Neural cell (in vitro differentiated cells): Measurements from ENCODE around the gene GDF9. TPM values are rescaled to one million over a fixed set of nuclear protein-coding genes. Genes with fewer than 3 reads are reported as not detected.

Experiments used
- H2AFZ ChIP-seq: fragments of 200-600, 300-800 bp; sonication (generic), shearing (Covaris generic); 2 replicates; pipeline ENCODE4 v1.6.0; 2014; ENCODE audit warnings: low read depth, mild to moderate bottlenecking, antibody characterized with exemption, low read length, moderate library complexity
- H3F3A ChIP-seq: fragments of 200-600 bp; shearing (Covaris generic); 2 replicates; pipeline ENCODE4 v1.6.1; 2016; ENCODE audit warnings: mild to moderate bottlenecking, moderate library complexity, mixed read lengths, antibody characterized with exemption, low read length; ENCODE audit not compliant: insufficient read depth, poor library complexity, severe bottlenecking
- H3K27ac ChIP-seq: fragments of 200-600, 300-800 bp; sonication (generic), shearing (Covaris generic); 2 replicates; pipeline ENCODE4 v1.5.1; 2014; ENCODE audit warnings: mild to moderate bottlenecking, low read length, moderate library complexity
- H3K27me3 ChIP-seq: fragments of 300-800, 200-600 bp; sonication (generic), shearing (Covaris generic); 2 replicates; pipeline ENCODE4 v1.6.0; 2014; ENCODE audit warnings: mild to moderate bottlenecking, low read depth, low read length, moderate library complexity; ENCODE audit not compliant: insufficient read depth
- H3K36me3 ChIP-seq: fragments of 300-800, 200-600 bp; sonication (generic), shearing (Covaris generic); 2 replicates; pipeline ENCODE4 v1.5.1; 2014; ENCODE audit warnings: mild to moderate bottlenecking, antibody characterized with exemption, low read length, moderate library complexity; ENCODE audit not compliant: insufficient read depth
- H3K4me2 ChIP-seq: fragments of 300-800, 200-600 bp; sonication (generic), shearing (Covaris generic); 2 replicates; pipeline ENCODE4 v1.6.0; 2014; ENCODE audit warnings: mild to moderate bottlenecking, low read length
- H3K4me3 ChIP-seq: fragments of 300-800, 200-600 bp; sonication (generic), shearing (Covaris generic); 2 replicates; pipeline ENCODE4 v1.5.1; 2014; ENCODE audit warnings: mild to moderate bottlenecking, low read length, moderate library complexity
- H3K79me2 ChIP-seq: fragments of 200-600 bp; shearing (Covaris generic); replicated peaks from 2 replicates; pipeline ENCODE4 v1.6.0; 2014; ENCODE audit warnings: mild to moderate bottlenecking, low read length, moderate library complexity; ENCODE audit not compliant: insufficient read depth
- H3K9ac ChIP-seq: fragments of 300-800, 200-600 bp; sonication (generic), shearing (Covaris generic); 2 replicates; pipeline ENCODE4 v1.6.1; 2016; ENCODE audit warnings: mild to moderate bottlenecking, low read length, mixed read lengths
- H3K9me2 ChIP-seq: fragments of 200-600 bp; shearing (Covaris generic); 2 replicates; pipeline ENCODE4 v1.6.1; 2016; ENCODE audit warnings: mild to moderate bottlenecking, low read length, mixed read lengths; ENCODE audit not compliant: insufficient read depth
- H3K9me3 ChIP-seq: fragments of 200-600, 300-800 bp; sonication (generic), shearing (Covaris generic); 2 replicates; pipeline ENCODE4 v1.6.1; 2016; ENCODE audit warnings: mild to moderate bottlenecking, mixed run types, low read length, moderate library complexity, mixed read lengths
- H4K20me1 ChIP-seq: fragments of 200-600 bp; shearing (Covaris generic); 2 replicates; pipeline ENCODE4 v1.6.1; 2016; ENCODE audit warnings: mild to moderate bottlenecking, mixed run types; ENCODE audit not compliant: insufficient read depth
- EP300 ChIP-seq: fragments of 450-650 bp; conservative IDR thresholded peaks from 2 replicates; pipeline ENCODE4 v1.6.1; 2014; ENCODE audit warnings: antibody characterized with exemption, mild to moderate bottlenecking, moderate library complexity; ENCODE audit not compliant: poor library complexity, severe bottlenecking
- EZH2 ChIP-seq: fragments of 200-600, 300-800 bp; shearing (Covaris generic), sonication (generic); IDR thresholded peaks from 2 replicates; pipeline ENCODE4 v1.6.1; 2014; ENCODE audit warnings: antibody characterized with exemption, low read length, borderline replicate concordance, mild to moderate bottlenecking; ENCODE audit not compliant: insufficient read depth, poor library complexity, severe bottlenecking
- MXI1 ChIP-seq: fragments of 450-650 bp; conservative IDR thresholded peaks from 2 replicates; pipeline ENCODE4 v1.6.1; 2014; ENCODE audit warnings: antibody characterized with exemption, mild to moderate bottlenecking; ENCODE audit not compliant: poor library complexity, severe bottlenecking
- POLR2AphosphoS5 ChIP-seq: IDR thresholded peaks from 2 replicates; pipeline ENCODE4 v1.6.1; 2012
- RAD21 ChIP-seq: fragments of 450-650 bp; conservative IDR thresholded peaks from 2 replicates; pipeline ENCODE4 v1.6.1; 2014; ENCODE audit warnings: antibody characterized with exemption, mild to moderate bottlenecking, moderate library complexity
- SMC3 ChIP-seq: fragments of 450-650 bp; conservative IDR thresholded peaks from 2 replicates; pipeline ENCODE4 v1.6.1; 2014; ENCODE audit warnings: antibody characterized with exemption, mild to moderate bottlenecking, moderate library complexity; ENCODE audit not compliant: poor library complexity
- TAF1 ChIP-seq: IDR thresholded peaks from 2 replicates; pipeline ENCODE4 v1.6.1; 2012; ENCODE audit warnings: low read depth
- polyA plus RNA-seq: library from polyadenylated mRNA; depleted of rRNA; stranded (reverse); fragments of >200 nt; gene quantifications from 2 replicates; pipeline ENCODE4 v1.2.3, GENCODE V29; 2014
- TF ChIP-seq, protein P1 (sequence below): fragments of 450-650 bp; IDR thresholded peaks from 2 replicates; pipeline ENCODE4 v1.5.1; 2014; ENCODE audit warnings: antibody characterized with exemption, mild to moderate bottlenecking, moderate library complexity; ENCODE audit not compliant: poor library complexity, severe bottlenecking
- TF ChIP-seq, protein P2 (sequence below): IDR thresholded peaks from 2 replicates; pipeline ENCODE4 v1.6.1; 2012; ENCODE audit warnings: borderline replicate concordance

The GDF9 gene
- polyA plus RNA-seq, 1 donor from 2014 or later = 5.1 TPM

DNA sequence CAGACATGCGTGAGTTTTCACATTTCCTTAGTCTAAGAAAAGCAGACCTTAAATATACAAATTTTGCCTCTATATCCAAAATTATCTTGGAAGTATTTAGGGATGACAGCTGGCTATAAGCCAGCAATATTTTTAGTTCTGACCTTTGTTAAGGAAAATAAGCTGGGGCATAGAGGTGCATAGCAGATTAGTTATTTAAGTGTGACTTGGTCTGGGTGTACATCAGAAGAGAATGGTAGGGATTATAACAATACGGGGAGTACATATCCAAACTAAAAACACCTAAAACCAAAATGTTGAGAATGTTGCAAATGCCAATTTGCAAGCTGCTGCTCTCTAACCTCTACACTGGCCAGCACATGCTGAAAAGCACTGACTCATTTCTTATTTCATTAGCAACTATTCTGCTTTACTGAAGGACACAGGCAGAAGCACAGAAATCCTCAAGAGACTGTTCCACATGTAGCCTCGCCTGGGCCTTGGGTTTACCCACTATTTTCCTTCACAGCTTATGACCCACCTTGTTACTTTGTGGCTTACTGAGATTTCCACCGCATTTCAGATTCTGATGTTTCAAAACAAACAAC is 29.5 kb upstream of the GDF9 start:
- H3K27me3 ChIP-seq = no peaks in the 10 kb centered on the region
- TF ChIP-seq POLR2AphosphoS5 = no peak
- no peak for TF ChIP-seq TAF1
- TF ChIP-seq MXI1 = no peak
- no peak for TF ChIP-seq EZH2
- TF ChIP-seq, protein P1, sequence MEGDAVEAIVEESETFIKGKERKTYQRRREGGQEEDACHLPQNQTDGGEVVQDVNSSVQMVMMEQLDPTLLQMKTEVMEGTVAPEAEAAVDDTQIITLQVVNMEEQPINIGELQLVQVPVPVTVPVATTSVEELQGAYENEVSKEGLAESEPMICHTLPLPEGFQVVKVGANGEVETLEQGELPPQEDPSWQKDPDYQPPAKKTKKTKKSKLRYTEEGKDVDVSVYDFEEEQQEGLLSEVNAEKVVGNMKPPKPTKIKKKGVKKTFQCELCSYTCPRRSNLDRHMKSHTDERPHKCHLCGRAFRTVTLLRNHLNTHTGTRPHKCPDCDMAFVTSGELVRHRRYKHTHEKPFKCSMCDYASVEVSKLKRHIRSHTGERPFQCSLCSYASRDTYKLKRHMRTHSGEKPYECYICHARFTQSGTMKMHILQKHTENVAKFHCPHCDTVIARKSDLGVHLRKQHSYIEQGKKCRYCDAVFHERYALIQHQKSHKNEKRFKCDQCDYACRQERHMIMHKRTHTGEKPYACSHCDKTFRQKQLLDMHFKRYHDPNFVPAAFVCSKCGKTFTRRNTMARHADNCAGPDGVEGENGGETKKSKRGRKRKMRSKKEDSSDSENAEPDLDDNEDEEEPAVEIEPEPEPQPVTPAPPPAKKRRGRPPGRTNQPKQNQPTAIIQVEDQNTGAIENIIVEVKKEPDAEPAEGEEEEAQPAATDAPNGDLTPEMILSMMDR = no peak
- TF ChIP-seq RAD21 = no peak
- TF ChIP-seq EP300 = no peak
- no peak overlapping the region for H2AFZ ChIP-seq
- H4K20me1 ChIP-seq = no peaks in the 10 kb centered on the region
- no peaks in the 10 kb centered on the region for H3K9me2 ChIP-seq
- no peaks in the 10 kb centered on the region for H3F3A ChIP-seq
- H3K27ac ChIP-seq = no peak overlapping the region
- peaks cover 12% of the 10 kb centered on the region for H3K36me3 ChIP-seq
- no peak overlapping the region for H3K9ac ChIP-seq
- H3K79me2 ChIP-seq = peaks cover 10% of the 10 kb centered on the region
- H3K4me2 ChIP-seq = no peak overlapping the region
- no peak overlapping the region for H3K4me3 ChIP-seq
- no peaks in the 10 kb centered on the region for H3K9me3 ChIP-seq

DNA sequence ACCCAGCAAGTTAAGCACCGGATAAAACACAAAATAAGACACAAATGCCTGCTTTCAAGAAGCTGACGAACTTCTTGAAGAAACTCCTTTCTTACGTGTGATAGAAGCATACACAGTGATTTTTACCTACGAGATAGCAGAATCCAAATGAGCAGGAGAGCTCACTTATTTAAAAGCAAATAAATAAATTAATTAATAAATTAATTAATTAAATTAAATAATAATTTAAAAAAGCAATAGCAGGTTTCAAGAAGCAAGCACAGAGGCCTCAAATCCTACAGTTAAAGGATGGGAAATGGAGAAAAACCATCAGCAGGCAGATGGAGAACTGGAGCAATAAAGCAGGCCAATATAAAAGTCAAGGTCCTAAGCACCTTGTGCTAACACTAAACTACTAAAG is 24.5 kb upstream of the GDF9 start:
- H3K36me3 ChIP-seq = peaks cover 12% of the 10 kb centered on the region
- H3K79me2 ChIP-seq = peaks cover 11% of the 10 kb centered on the region
- H3F3A ChIP-seq = no peaks in the 10 kb centered on the region
- no peaks in the 10 kb centered on the region for H3K9me3 ChIP-seq
- no peaks in the 10 kb centered on the region for H3K9me2 ChIP-seq
- no peaks in the 10 kb centered on the region for H3K27me3 ChIP-seq
- no peak overlapping the region for H3K9ac ChIP-seq
- no peaks in the 10 kb centered on the region for H4K20me1 ChIP-seq
- no peak for TF ChIP-seq SMC3
- no peak for TF ChIP-seq MXI1
- no peak overlapping the region for H3K4me3 ChIP-seq
- H2AFZ ChIP-seq = no peak overlapping the region
- no peak overlapping the region for H3K27ac ChIP-seq
- no peak overlapping the region for H3K4me2 ChIP-seq

DNA sequence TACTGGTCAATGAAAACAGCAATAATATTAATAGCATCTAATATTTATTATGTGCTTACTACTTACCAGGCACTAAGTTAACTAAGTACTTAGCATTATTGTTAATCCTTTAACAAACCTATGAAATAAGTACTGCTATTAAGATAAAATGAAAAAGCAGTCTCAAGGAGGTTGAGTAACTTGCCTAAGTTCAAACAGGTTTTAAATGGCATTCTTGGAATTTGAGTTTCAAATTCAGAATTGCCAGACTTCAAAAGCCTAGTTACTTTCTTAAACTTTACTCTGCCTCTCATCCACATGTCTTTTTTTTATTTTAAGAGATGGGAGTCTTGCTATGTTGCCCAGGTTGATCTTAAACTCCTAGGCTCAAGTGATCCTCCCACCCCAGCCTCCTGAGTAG is 23.2 kb upstream of the GDF9 start:
- Histone ChIP-seq H3F3A (no peaks in the 10 kb centered on the region), H3K9me3 (no peaks in the 10 kb centered on the region), H2AFZ (no peak overlapping the region), H3K9me2 (no peaks in the 10 kb centered on the region), H3K4me3 (no peak overlapping the region), H3K27ac (no peak overlapping the region), H3K9ac (no peak overlapping the region), H3K79me2 (peaks cover 11% of the 10 kb centered on the region), H4K20me1 (no peaks in the 10 kb centered on the region), H3K4me2 (no peak overlapping the region), H3K36me3 (peaks cover 11% of the 10 kb centered on the region), H3K27me3 (no peaks in the 10 kb centered on the region)
- TF ChIP-seq SMC3 = no peak
- TF ChIP-seq, protein P2, sequence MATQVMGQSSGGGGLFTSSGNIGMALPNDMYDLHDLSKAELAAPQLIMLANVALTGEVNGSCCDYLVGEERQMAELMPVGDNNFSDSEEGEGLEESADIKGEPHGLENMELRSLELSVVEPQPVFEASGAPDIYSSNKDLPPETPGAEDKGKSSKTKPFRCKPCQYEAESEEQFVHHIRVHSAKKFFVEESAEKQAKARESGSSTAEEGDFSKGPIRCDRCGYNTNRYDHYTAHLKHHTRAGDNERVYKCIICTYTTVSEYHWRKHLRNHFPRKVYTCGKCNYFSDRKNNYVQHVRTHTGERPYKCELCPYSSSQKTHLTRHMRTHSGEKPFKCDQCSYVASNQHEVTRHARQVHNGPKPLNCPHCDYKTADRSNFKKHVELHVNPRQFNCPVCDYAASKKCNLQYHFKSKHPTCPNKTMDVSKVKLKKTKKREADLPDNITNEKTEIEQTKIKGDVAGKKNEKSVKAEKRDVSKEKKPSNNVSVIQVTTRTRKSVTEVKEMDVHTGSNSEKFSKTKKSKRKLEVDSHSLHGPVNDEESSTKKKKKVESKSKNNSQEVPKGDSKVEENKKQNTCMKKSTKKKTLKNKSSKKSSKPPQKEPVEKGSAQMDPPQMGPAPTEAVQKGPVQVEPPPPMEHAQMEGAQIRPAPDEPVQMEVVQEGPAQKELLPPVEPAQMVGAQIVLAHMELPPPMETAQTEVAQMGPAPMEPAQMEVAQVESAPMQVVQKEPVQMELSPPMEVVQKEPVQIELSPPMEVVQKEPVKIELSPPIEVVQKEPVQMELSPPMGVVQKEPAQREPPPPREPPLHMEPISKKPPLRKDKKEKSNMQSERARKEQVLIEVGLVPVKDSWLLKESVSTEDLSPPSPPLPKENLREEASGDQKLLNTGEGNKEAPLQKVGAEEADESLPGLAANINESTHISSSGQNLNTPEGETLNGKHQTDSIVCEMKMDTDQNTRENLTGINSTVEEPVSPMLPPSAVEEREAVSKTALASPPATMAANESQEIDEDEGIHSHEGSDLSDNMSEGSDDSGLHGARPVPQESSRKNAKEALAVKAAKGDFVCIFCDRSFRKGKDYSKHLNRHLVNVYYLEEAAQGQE = no peak
- no peak for TF ChIP-seq MXI1
- no peak for TF ChIP-seq TAF1
- TF ChIP-seq, protein P1 = no peak
